GM10266 (cell line): Measurements from ENCODE around the gene SIPA1L3.

ENCODE experiments used
- DNase-seq: peaks from one replicate; pipeline ENCODE4 v3.0.0; 2012; ENCODE audit errors: extremely low spot score
- TF ChIP-seq, protein P1 (sequence below): IDR thresholded peaks from 2 replicates; pipeline ENCODE4 v1.5.1; 2012; ENCODE audit warnings: mild to moderate bottlenecking, low read depth; ENCODE audit not compliant: control insufficient read depth, insufficient read depth; ENCODE audit errors: missing control alignments

SIPA1L3 gene

GRCh38 chr19:37969695-37970094 lies 62.7 kb downstream of the SIPA1L3 start:
- no peak for DNase-seq
- TF ChIP-seq, protein P1, sequence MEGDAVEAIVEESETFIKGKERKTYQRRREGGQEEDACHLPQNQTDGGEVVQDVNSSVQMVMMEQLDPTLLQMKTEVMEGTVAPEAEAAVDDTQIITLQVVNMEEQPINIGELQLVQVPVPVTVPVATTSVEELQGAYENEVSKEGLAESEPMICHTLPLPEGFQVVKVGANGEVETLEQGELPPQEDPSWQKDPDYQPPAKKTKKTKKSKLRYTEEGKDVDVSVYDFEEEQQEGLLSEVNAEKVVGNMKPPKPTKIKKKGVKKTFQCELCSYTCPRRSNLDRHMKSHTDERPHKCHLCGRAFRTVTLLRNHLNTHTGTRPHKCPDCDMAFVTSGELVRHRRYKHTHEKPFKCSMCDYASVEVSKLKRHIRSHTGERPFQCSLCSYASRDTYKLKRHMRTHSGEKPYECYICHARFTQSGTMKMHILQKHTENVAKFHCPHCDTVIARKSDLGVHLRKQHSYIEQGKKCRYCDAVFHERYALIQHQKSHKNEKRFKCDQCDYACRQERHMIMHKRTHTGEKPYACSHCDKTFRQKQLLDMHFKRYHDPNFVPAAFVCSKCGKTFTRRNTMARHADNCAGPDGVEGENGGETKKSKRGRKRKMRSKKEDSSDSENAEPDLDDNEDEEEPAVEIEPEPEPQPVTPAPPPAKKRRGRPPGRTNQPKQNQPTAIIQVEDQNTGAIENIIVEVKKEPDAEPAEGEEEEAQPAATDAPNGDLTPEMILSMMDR, result no peak

- TF ChIP-seq, protein P1, result no peak
- DNase-seq, result no peak
These were observed 63.7 kb downstream of the SIPA1L3 start for GRCh38 chr19:37970699-37971098.

- TF ChIP-seq, protein P1, result no peak
- no peak for DNase-seq
These were observed 65.8 kb downstream of the SIPA1L3 start for GRCh38 chr19:37972803-37973202.

- TF ChIP-seq, protein P1, result no peak
- DNase-seq, result no peak
These were observed 66.7 kb downstream of the SIPA1L3 start for GRCh38 chr19:37973666-37974065.

GRCh38 chr19:37975071-37975470 lies 68.1 kb downstream of the SIPA1L3 start:
- TF ChIP-seq, protein P1, result peak; percentile 41
- no peak for DNase-seq

DNA sequence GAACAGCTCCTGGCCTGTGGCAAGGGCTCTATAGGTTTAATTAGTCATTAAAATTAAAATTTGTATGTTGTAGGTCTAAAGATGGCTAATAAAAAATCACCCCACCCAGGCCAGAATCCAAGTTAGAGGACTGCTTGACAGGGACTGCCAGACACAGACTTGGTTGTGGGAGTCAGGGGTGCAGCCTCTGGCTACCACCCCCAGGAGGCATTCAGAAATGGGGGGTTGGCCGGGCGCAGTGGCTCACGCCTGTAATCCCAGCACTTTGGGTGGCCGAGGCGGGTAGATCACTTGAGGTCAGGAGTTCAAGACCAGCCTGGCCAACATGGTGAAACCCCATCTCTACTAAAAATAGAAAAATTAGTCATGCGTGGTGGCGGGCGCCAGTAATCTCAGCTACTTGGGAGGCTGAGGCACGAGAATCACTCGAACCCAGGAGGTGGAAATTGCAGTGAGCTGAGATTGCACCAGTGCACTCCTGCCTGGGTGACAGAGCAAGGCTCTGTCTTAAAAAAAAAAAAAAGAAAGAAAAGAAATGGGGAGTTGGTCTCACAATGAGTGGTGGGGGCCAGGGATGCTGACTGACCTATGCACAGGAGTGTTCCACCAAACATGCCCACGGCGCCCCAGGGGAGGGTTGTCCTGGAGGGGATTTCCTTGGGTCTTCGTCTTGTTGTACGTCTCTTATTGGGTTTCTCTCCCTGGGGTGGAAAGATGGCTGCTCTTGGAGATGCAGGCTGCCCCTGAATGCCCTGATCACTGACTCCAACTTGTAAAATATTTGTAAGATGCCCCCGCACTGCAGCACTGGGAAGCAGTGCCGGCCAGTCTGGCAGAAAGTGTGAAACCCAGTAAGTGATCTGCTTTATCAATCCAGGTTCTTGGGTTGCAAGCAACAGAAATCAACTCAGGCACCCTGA lies 68.8 kb downstream of the SIPA1L3 start:
- DNase-seq, result no peak
- TF ChIP-seq, protein P1, result no peak

GRCh38 chr19:37977391-37977790 lies 70.4 kb downstream of the SIPA1L3 start:
- DNase-seq, result no peak
- TF ChIP-seq, protein P1, result no peak
